Smooth muscle cell (in vitro differentiated cells): ENCODE measurements around the gene RASSF3. TPM values are rescaled to one million over a fixed set of nuclear protein-coding genes. Genes with fewer than 3 reads are reported as not detected.

ENCODE experiments used
- DNase-seq: peaks from one replicate; lab custom pipeline; 2025; ENCODE audit not compliant: unreplicated experiment; lab: John Stamatoyannopoulos, UW
- H2AFZ ChIP-seq: fragments of 200-600 bp; sonication (generic); 2 replicates; pipeline ENCODE4 v1.6.0; 2016; ENCODE audit warnings: antibody characterized with exemption, low read depth, mild to moderate bottlenecking
- H3F3A ChIP-seq: fragments of 200-600 bp; sonication (generic); 2 replicates; pipeline ENCODE4 v1.6.0; 2017; ENCODE audit warnings: antibody characterized with exemption, low read depth
- H3K27ac ChIP-seq: fragments of 200-600 bp; sonication (generic); 2 replicates; pipeline ENCODE4 v1.5.1; 2016; ENCODE audit warnings: low read depth, mild to moderate bottlenecking
- H3K27me3 ChIP-seq: fragments of 200-600 bp; sonication (generic); 2 replicates; pipeline ENCODE4 v1.6.1; 2016; ENCODE audit warnings: low read depth, mild to moderate bottlenecking
- H3K36me3 ChIP-seq: fragments of 200-600 bp; sonication (generic); 2 replicates; pipeline ENCODE4 v1.5.1; 2016; ENCODE audit warnings: low read depth
- H3K4me1 ChIP-seq: fragments of 200-600 bp; sonication (generic); 2 replicates; pipeline ENCODE4 v1.5.1; 2016; ENCODE audit warnings: low read depth
- H3K4me2 ChIP-seq: fragments of 200-600 bp; sonication (generic); 2 replicates; pipeline ENCODE4 v1.6.0; 2016; ENCODE audit warnings: mild to moderate bottlenecking
- H3K4me3 ChIP-seq: fragments of 200-600 bp; sonication (generic); 2 replicates; pipeline ENCODE4 v1.5.1; 2016; ENCODE audit warnings: mild to moderate bottlenecking
- H3K79me2 ChIP-seq: fragments of 200-600 bp; sonication (generic); 2 replicates; pipeline ENCODE4 v1.6.0; 2016; ENCODE audit warnings: low read depth, mild to moderate bottlenecking
- H3K9ac ChIP-seq: fragments of 200-600 bp; sonication (generic); 2 replicates; pipeline ENCODE4 v1.6.0; 2016; ENCODE audit warnings: low read depth
- H3K9me3 ChIP-seq: fragments of 200-600 bp; sonication (generic); replicated peaks from 2 replicates; pipeline ENCODE4 v1.5.1; 2016; ENCODE audit warnings: low read depth
- H4K20me1 ChIP-seq: fragments of 200-600 bp; sonication (generic); 2 replicates; pipeline ENCODE4 v1.6.0; 2016; ENCODE audit warnings: low read depth
- CTCF ChIP-seq: fragments of 200-600 bp; sonication (generic); IDR thresholded peaks from 2 replicates; pipeline ENCODE4 v1.5.1; 2017; ENCODE audit warnings: borderline replicate concordance, mild to moderate bottlenecking, antibody characterized with exemption; ENCODE audit not compliant: insufficient read depth, poor library complexity, severe bottlenecking
- WGBS: methylation state at CpG from one replicate; pipeline ENCODE4 v1.1.7; 2016; ENCODE audit warnings: low lambda C conversion rate; 5-methylcytosine and 5-hydroxymethylcytosine counted together
- polyA plus RNA-seq: library from polyadenylated mRNA; unstranded; fragments of >200 nt; fragmentation: Nextera tagmentation; extraction: Ambion mirVana; gene quantifications from 2 replicates; pipeline ENCODE4 v1.2.1, GENCODE V29; 2016
- total RNA-seq: library from RNA; depleted of rRNA; stranded (reverse); fragments of >200 nt; gene quantifications from 2 replicates; pipeline ENCODE4 v1.2.3, GENCODE V29; 2014

The RASSF3 gene
- total and polyA plus RNA-seq, 2 experiments from 2014 or later: 1.2 to 5.6 TPM

- Histone ChIP-seq H2AFZ (no peak overlapping the region), H3K36me3 (no peaks in the 10 kb centered on the region), H3K27ac (no peak overlapping the region), H3K79me2 (peaks cover 32% of the 10 kb centered on the region), H3K4me3 (no peak overlapping the region), H3K4me1 (no peaks in the 10 kb centered on the region), H3K9me3 (no peaks in the 10 kb centered on the region), H3K27me3 (no peaks in the 10 kb centered on the region), H3F3A (no peaks in the 10 kb centered on the region), H3K9ac (no peak overlapping the region), H3K4me2 (no peak overlapping the region), H4K20me1 (no peaks in the 10 kb centered on the region)
- no peak for DNase-seq
- WGBS: 56% methylated on average over 5 of the region's 5 CpGs
- no peak for TF ChIP-seq CTCF
Measured at GRCh38 chr12:64635356-64635998, 25.2 kb downstream of the RASSF3 start.

GRCh38 chr12:64636856-64637255 lies 26.6 kb downstream of the RASSF3 start:
- 93% methylated on average over 2 of the region's 2 CpGs for WGBS
- Histone ChIP-seq H3K4me2 (no peak overlapping the region), H3K27me3 (no peaks in the 10 kb centered on the region)

GRCh38 chr12:64639466-64639865 lies 29.2 kb downstream of the RASSF3 start:
- no peaks in the 10 kb centered on the region for H3K27me3 ChIP-seq
- H3K4me1 ChIP-seq: no peaks in the 10 kb centered on the region
- H3K4me3 ChIP-seq: no peak overlapping the region
- H3F3A ChIP-seq: no peaks in the 10 kb centered on the region
- no peaks in the 10 kb centered on the region for H3K36me3 ChIP-seq
- 71% methylated on average over 1 of the region's 1 CpG for WGBS
- no peak overlapping the region for H3K9ac ChIP-seq
- no peak overlapping the region for H3K4me2 ChIP-seq
- no peaks in the 10 kb centered on the region for H4K20me1 ChIP-seq
- DNase-seq: no peak
- no peak overlapping the region for H2AFZ ChIP-seq
- no peak overlapping the region for H3K27ac ChIP-seq
- H3K79me2 ChIP-seq: peaks cover 30% of the 10 kb centered on the region
- no peak for TF ChIP-seq CTCF
- no peaks in the 10 kb centered on the region for H3K9me3 ChIP-seq

More at GRCh38 chr12:64636856-64637255, 26.6 kb downstream of the RASSF3 start:
- Histone ChIP-seq H3F3A (no peaks in the 10 kb centered on the region), H3K79me2 (peaks cover 35% of the 10 kb centered on the region), H4K20me1 (no peaks in the 10 kb centered on the region), H3K9ac (no peak overlapping the region), H3K4me3 (no peak overlapping the region), H3K27ac (no peak overlapping the region), H3K9me3 (no peaks in the 10 kb centered on the region), H2AFZ (no peak overlapping the region), H3K4me1 (no peaks in the 10 kb centered on the region), H3K36me3 (no peaks in the 10 kb centered on the region)
- TF ChIP-seq CTCF: no peak
- DNase-seq: no peak

- H4K20me1 ChIP-seq: peaks cover 13% of the 10 kb centered on the region
Measured at GRCh38 chr12:64646318-64646717, 36.0 kb downstream of the RASSF3 start.

More at GRCh38 chr12:64646318-64646717, 36.0 kb downstream of the RASSF3 start:
- Histone ChIP-seq H3K4me1 (no peaks in the 10 kb centered on the region), H3K36me3 (no peaks in the 10 kb centered on the region), H3K9me3 (no peaks in the 10 kb centered on the region), H3K27ac (no peak overlapping the region), H3K79me2 (peaks cover 11% of the 10 kb centered on the region), H3K27me3 (no peaks in the 10 kb centered on the region), H3K9ac (no peak overlapping the region), H2AFZ (no peak overlapping the region), H3K4me2 (no peak overlapping the region), H3K4me3 (no peak overlapping the region), H3F3A (peaks cover 8% of the 10 kb centered on the region)
- no peak for DNase-seq
- no peak for TF ChIP-seq CTCF
